ENCODE measurements around the gene MOGAT3. TPM values are rescaled to one million over a fixed set of nuclear protein-coding genes. Genes with fewer than 3 reads are reported as not detected.

MOGAT3 gene
- total and polyA plus RNA-seq, 2 of the 4 experiments (the other 2 are of a cell fraction), result not detected

DNA sequence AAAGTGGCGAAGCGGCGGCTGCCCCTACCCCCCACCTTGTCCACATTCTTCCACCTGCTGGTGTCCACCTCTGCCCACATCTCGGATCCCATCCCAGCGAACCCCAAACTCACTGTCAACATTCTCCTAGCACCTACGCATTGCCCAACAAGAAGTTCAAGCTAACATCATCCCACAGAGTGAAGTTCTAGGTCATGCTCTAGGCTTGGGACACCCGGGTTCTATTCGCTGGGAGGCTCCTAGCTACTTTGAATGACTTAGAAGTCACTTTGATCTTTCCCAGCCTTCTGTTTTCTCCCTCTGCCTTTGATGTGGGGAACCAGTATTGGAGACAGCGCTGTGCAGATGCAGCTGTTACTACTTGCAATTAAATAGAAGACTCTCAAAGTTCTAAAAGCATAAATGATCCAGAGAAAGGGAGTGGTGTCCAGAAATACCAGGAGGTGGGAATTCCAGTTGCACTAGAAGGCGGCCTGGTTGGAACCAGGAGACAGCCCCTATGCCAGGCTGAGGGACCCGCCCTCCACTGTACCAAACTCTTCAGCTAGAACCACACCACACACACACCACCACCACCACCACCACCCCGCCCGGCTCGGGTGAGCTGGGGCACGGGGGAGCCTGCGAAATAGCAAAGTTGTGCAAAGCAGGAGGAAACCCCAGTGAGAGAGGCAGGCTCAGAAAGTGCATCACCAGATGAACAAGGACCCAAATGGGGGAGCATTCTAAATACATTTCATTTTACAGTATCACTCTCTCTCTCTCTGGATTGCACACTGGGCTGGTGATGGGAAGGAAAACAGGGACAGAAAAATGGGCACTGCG, 30.0 kb downstream of the MOGAT3 start (continued):
- TF ChIP-seq FOS (IDR thresholded peaks at IDR 0.05; ENCODE audit: low read depth, low read length), result no peak

DNA sequence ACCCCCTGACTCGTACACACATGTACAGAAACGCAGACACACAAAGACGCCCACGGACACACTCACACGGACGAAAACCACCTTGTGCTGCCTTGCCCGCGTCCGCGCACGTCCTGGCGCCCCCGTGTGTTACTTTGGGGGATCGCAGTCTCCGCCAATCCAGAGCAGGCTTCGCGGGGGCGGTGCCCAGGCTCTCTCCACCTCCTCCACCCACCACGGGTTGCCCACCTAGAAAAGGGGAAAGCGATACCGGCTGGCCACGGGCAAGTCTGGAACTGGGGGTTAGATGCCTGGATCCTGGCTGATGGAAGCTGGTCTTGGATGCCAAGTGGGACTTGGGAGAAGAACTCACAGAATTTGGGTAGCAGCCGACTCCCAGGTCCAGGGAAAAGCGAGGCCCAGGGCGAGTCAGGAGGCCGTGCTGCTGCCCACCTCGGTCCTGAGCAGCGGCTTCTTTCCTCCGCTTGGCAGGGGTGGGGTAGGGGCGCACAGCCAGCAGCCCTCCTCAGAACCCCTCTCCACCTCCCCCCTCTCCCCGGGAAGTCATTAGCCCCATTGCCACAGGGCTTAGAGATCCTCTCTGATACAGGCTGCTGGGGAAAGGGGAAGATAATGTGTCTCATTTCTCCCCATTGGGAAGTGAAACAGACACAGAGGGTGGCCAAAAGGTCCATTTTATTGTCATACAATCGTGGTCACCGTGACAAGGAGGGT, 30.8 kb downstream of the MOGAT3 start:
- Histone ChIP-seq H4K20me1 (ENCODE audit: insufficient read depth, low read length) (peaks cover 4% of the 10 kb centered on the region; the same call in 1 of the 2 replicates), H3K9me3 (ENCODE audit: control insufficient read depth, insufficient read depth, low read length) (peaks cover 2% of the 10 kb centered on the region; the same call in 1 of the 2 replicates), H2AFZ (replicated peaks; ENCODE audit: low read length, poor library complexity) (peak overlapping the region; percentile 83), H3K4ac (ENCODE audit: low read depth, low read length) (peak overlapping the region; percentile 22; the same call in 1 of the 2 replicates), H4K91ac (ENCODE audit: insufficient read depth, low read depth, low read length) (no peak overlapping the region), H3K79me1 (ENCODE audit: low read depth in 1 of 2, low read length in 2 of 2) (peaks cover 0 to 3% of the 10 kb centered on the region in 2 experiments; a peak in 1 of 4 replicates), H3K4me3 (ENCODE audit: insufficient read depth, low read depth, low read length) (no peak overlapping the region), H3K56ac (ENCODE audit: extremely low read depth, insufficient read depth, low read length) (no peak overlapping the region), H4K5ac (ENCODE audit: low read depth, low read length) (no peak overlapping the region), H2BK120ac (ENCODE audit: low read depth, low read length) (peak overlapping the region; percentile 59; the same call in 1 of the 2 replicates), H3K9ac (ENCODE audit: low read depth, low read length) (no peak overlapping the region), H2BK5ac (ENCODE audit: low read depth, low read length, poor library complexity, severe bottlenecking) (no peak overlapping the region), H2AK5ac (ENCODE audit: low read depth, low read length) (no peak overlapping the region), H3K4me2 (ENCODE audit: low read depth, low read length) (peak overlapping the region; percentile 83), H2AK9ac (replicated peaks; ENCODE audit: low read depth, low read length, poor library complexity) (peak overlapping the region; percentile 6), H3K27me3 (ENCODE audit: control insufficient read depth, insufficient read depth, low read length) (peaks cover 66% of the 10 kb centered on the region), H3K18ac (ENCODE audit: low read depth, low read length) (no peak overlapping the region), H2BK15ac (ENCODE audit: low read depth, low read length) (no peak overlapping the region; the same call in 2 of the 3 replicates), H3K27ac (ENCODE audit: insufficient read depth, low read length) (no peak overlapping the region), H2BK20ac (ENCODE audit: low read depth, low read length) (peak overlapping the region; percentile 37; the same call in 1 of the 2 replicates), H4K8ac (ENCODE audit: low read depth in 2 of 2, low read length in 2 of 2) (no peak overlapping the region), H3K14ac (replicated peaks; ENCODE audit: low read depth, low read length) (no peak overlapping the region; the same call in 1 of the 2 replicates), H3K4me1 (ENCODE audit: control insufficient read depth, insufficient read depth, low read length) (peaks cover 18% of the 10 kb centered on the region), H3K9me1 (ENCODE audit: insufficient read depth, low read length) (peaks cover 14% of the 10 kb centered on the region), H3K36me3 (ENCODE audit: control insufficient read depth, insufficient read depth, low read length) (no peaks in the 10 kb centered on the region), H3K23ac (ENCODE audit: low read depth, low read length) (peak overlapping the region; percentile 91; the same call in 1 of the 2 replicates)
- ChIA-PET POLR2A (ENCODE audit: unreplicated experiment) (no interaction called here), CTCF (interaction anchor here (0.6 to 1.9 kb wide), 3 partner anchors 23 to 1165 kb away, joined by 3 to 6 read pairs (median 3); no protein-coding TSS in a partner anchor)
- in situ Hi-C loops (cut with MboI; ENCODE audit: low sequenced_read_pairs), result no loop called here
- ATAC-seq (ENCODE audit: low read depth) (peak; percentile 53), DNase-seq (peak; percentile 60)
- no TSS peak for BruUV-seq (replicated peaks)
- dilution Hi-C loops (cut with HindIII; ENCODE audit: low sequenced_read_pairs, unreplicated experiment), result no loop called here
- intact Hi-C loops (cut with micrococcal nuclease), result loop anchor here (1.0 kb wide), 1 partner anchor 26 kb away; no protein-coding TSS in a partner anchor
- 0% methylated on average over 1 of the region's 33 CpGs; no CpG with 5 or more reads in 1 of the 2 experiments for WGBS, 2 experiments (ENCODE audit: extremely low coverage in 2 of 2, insufficient read length in 1 of 2)
- TF ChIP-seq RAD21 (IDR thresholded peaks at IDR 0.05; ENCODE audit: low read length) (peak; percentile 64), MAZ (IDR thresholded peaks at IDR 0.05; ENCODE audit: borderline replicate concordance, low read depth, low read length) (no peak), FOS (IDR thresholded peaks at IDR 0.05; ENCODE audit: low read depth, low read length) (no peak), NFE2L2 (IDR thresholded peaks at IDR 0.05; ENCODE audit: low read depth, low read length) (no peak), CHD1 (IDR thresholded peaks at IDR 0.05; ENCODE audit: low read depth, low read length) (no peak), RCOR1 (IDR thresholded peaks at IDR 0.05; ENCODE audit: insufficient replicate concordance, low read length) (no peak), POLR2A (IDR thresholded peaks at IDR 0.05; ENCODE audit: low read depth, low read length) (no peak), SMC3 (IDR thresholded peaks at IDR 0.05; ENCODE audit: low read depth, low read length) (peak; percentile 68), RFX5 (IDR thresholded peaks at IDR 0.05; ENCODE audit: low read depth, low read length) (no peak)
- TF ChIP-seq, protein P1, sequence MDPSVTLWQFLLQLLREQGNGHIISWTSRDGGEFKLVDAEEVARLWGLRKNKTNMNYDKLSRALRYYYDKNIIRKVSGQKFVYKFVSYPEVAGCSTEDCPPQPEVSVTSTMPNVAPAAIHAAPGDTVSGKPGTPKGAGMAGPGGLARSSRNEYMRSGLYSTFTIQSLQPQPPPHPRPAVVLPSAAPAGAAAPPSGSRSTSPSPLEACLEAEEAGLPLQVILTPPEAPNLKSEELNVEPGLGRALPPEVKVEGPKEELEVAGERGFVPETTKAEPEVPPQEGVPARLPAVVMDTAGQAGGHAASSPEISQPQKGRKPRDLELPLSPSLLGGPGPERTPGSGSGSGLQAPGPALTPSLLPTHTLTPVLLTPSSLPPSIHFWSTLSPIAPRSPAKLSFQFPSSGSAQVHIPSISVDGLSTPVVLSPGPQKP (IDR thresholded peaks at IDR 0.05; ENCODE audit: borderline replicate concordance, low read depth, low read length), result no peak
- TF ChIP-seq, protein P2, sequence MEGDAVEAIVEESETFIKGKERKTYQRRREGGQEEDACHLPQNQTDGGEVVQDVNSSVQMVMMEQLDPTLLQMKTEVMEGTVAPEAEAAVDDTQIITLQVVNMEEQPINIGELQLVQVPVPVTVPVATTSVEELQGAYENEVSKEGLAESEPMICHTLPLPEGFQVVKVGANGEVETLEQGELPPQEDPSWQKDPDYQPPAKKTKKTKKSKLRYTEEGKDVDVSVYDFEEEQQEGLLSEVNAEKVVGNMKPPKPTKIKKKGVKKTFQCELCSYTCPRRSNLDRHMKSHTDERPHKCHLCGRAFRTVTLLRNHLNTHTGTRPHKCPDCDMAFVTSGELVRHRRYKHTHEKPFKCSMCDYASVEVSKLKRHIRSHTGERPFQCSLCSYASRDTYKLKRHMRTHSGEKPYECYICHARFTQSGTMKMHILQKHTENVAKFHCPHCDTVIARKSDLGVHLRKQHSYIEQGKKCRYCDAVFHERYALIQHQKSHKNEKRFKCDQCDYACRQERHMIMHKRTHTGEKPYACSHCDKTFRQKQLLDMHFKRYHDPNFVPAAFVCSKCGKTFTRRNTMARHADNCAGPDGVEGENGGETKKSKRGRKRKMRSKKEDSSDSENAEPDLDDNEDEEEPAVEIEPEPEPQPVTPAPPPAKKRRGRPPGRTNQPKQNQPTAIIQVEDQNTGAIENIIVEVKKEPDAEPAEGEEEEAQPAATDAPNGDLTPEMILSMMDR (conservative IDR thresholded peaks at IDR 0.05; ENCODE audit: low read depth, low read length), result peak; percentile 86

All from IMR-90 (cell line).